ENCODE results near the gene MINK1. TPM values are rescaled to one million over a fixed set of nuclear protein-coding genes. Genes with fewer than 3 reads are reported as not detected.

MINK1 gene
- polyA plus RNA-seq, result 10 to 100 TPM; 25.8 to 52.9 (median 30.0) TPM

DNA sequence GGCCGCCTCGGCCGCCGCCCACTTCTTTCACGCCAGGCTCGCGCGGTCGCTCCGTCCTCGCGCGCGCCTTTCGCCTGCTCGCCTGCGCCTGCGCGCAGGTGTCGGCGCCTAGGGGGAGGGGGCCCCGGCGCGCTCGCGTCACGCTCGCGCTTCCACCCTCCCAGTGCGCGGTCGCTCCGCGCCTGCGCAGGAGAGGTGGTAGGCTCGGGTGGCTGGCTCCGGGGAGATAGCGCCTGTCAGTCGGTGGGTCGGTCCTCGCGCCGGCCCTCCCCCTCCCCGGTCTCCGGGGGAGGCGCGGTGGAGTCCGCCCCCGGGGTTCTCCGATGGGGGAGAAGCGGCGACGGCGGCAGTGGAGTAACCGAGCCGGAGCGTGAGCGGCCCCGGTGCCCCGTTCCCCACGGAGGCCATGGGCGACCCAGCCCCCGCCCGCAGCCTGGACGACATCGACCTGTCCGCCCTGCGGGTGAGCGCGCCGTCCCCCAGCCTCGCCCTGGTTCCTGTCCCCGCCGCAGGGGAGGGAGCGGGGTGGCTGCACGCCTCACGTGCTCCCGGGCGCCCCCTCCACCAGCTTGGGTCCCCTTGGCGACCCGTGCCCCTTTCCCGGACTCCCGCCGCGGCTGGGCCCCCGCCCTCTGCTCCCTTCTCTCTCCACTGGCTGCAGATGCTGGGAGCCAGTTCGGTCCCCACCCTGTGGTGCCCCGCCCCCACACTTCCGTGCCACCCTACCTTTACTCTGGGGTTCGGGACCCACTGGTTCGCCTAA lies at the start of gene MINK1:
Gene MINK1, plus strand, starts transcription at position 163 of the 763 bp plus-strand sequence. Its CDS starts 244 bp downstream, at position 407.
- 0 to 1% (median 0%) methylated on average over 66 to 84 of the region's 91 CpGs for WGBS, 3 donors
- H3K27ac ChIP-seq (ENCODE audit: low read depth, low read length), result no peak within 1 kb of the TSS

DNA sequence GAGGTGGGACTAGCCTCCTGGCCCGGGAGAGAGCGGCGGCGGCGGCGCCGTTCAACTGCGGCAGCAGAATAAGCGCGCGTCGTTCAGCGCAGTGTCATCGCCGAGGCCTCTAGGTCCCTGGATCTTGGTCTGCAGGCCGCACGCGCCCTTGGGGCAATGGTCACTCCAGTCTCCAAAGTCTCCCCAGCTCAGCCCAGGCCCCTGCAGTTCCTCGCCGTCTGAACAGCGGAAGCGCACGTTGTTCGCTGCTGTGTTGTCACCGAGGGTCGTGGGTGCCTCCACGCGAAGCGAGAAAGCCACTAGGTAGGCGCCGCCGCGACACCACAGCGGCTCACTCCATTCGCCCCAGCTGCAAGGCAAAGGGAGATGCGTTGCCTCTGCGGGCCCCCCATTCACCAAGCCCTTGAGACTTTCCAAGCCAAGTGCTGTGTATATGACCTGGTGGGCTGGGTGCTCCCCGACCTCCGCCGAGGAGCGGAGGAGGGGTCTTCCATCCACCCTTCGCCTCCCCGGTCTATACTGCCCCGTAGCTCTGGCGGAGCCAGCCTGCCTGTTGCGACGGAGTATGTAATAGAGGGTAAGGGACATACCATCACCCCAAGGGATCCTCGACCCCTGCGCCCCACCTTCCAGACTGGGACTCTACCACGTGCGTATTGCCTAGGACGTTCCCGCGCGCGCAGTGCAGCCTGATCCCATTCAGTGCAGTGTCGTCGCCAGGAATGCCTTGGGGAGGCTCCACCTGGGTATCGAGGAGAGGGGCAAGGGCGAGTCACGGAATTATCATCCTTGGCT lies 47.6 kb upstream of the MINK1 start:
- H3K27ac ChIP-seq (ENCODE audit: low read depth, low read length), result no peak overlapping the region
- WGBS, 3 donors, result 11 to 13% (median 12%) methylated on average over 61 of the region's 61 CpGs

DNA sequence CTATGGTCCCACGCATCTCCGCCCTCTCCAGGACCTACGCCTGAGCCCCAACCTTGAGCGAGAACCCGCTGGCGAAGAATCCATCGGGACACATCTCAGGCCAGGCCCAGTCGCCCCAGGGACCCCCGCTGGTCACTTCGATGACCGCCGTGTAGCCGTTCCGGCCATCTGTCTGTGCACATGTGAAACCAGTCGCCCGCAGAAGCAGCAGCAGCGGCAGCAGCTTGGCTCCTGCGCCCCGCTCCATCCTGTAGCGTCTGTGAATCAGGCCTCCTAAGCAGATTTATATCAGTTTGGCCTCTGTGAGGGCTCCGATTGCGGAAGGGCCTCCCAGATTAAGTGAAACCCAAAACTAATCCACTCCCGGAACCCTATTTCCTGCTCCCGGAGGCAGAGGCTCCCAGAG lies 47.0 kb upstream of the MINK1 start, which contains the start of gene VMO1:
Gene VMO1, minus strand, starts transcription at position 259 of the 406 bp plus-strand sequence. Its CDS starts 12 bp downstream, at position 247.
- WGBS, 3 donors, result 4 to 8% (median 4%) methylated on average over 24 of the region's 24 CpGs
- no peak within 1 kb of the TSS for H3K27ac ChIP-seq (ENCODE audit: low read depth, low read length)

DNA sequence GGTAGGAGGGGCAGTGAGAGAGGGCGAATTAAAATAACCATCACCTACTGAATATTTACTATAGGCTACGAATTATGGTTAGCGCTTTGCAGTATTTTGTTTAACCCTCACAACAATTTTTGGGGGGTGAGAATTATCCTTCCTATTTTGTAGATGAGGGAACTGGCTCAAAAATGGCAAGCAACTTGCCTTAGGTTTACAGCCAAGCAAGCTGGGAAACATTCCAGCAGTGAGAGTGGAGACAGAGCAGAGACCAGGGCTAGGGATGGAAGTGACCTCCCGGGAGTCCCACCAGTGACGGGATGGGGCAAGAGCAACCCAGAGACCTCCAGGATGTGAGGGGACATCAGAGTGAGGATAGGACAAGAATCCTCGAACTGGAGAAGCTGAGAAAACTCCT lies 46.6 kb upstream of the MINK1 start:
- no peak overlapping the region for H3K27ac ChIP-seq (ENCODE audit: low read depth, low read length)
- WGBS, 3 donors, result 10 to 19% (median 10%) methylated on average over 6 of the region's 6 CpGs

DNA sequence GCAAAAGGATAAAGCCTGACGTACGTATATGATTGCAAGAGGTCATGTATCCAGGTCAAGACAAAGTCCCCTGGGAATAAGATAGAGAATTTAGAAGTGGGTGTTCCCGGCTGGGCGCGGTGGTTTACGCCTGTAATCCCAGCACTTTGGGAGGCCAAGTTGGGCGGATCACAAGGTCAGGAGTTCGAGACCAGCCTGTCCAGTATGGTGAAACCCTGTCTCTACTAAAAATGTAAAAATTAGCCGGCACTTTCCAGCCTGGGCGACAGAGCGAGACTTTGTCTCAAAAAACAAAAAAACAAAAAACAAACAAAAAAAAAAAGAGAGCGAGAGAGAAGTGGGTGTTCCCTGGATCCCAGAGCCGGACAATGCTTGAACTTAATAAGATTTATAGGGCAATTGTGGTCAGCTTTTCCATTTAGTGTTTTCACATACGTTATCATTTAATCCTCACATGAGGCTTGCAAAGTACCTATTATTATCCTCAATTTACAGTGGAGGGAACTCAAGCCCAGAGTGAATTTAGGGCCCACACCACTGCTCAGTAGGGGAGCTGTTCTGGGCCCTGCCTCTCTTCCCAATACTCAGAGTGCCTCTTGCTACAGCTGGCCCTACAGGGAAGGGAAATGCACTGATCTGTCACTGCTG lies 44.9 kb upstream of the MINK1 start:
- H3K27ac ChIP-seq (ENCODE audit: low read depth, low read length), result no peak overlapping the region
- 76 to 85% (median 78%) methylated on average over 14 of the region's 14 CpGs for WGBS, 3 donors

DNA sequence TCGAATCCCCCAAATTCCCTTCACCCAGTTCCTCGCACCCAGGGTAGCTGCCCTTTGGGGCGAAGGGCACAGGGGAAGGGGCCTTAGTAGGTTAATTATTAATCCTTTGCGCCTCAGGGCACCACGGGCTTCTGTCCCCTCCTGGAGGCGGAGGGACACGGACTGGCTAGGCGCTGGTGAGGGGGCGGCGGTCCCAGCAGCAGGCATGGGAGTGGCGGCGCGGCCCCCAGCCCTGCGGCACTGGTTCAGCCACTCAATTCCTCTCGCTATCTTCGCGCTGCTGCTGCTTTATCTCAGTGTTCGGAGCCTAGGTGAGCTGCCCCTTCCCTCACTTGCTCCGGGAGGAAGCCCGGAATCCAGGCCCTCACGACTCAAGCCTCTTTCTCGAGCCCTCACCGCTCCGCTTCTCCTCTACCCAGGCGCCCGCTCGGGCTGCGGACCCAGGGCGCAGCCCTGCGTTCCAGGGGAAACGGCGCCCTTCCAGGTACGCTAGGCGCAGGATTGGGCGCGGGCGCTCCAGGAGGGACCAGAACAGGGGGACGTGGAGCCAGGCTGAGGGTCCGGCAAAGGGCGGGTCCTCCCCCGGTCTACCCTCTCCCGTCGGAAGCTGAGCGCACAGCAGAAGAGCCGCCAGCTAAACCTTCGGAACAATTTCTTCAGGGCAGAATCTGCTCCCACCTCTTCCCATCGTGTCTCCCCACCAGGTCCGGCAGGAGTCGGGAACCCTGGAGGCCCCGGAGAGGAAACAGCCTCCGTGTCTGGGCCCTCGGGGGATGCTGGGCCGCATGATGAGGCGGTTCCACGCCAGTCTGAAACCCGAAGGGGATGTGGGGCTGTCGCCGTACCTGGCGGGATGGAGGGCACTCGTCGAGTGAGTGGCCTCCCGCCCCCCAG lies 44.1 kb upstream of the MINK1 start, which contains the start of gene GLTPD2:
Gene GLTPD2, plus strand, starts transcription at position 158 of the 894 bp plus-strand sequence. Its CDS starts 48 bp downstream, at position 206.
- 25 to 45% (median 37%) methylated on average over 62 of the region's 62 CpGs for WGBS, 3 donors
- peak within 1 kb of the TSS; percentile 68 for H3K27ac ChIP-seq (ENCODE audit: low read depth, low read length)

DNA sequence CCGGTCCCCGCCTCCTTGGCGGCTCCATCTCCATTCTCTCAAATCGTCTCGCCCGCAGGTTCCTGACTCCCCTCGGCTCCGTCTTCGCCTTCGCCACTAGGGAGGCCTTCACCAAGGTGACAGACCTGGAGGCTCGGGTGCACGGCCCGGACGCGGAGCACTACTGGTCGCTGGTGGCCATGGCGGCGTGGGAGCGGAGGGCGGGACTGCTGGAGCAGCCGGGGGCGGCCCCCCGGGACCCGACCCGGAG lies 43.5 kb upstream of the MINK1 start:
- peak overlapping the region; percentile 68 for H3K27ac ChIP-seq (ENCODE audit: low read depth, low read length)
- WGBS, 3 donors, result 0% methylated on average over 23 to 25 of the region's 25 CpGs

DNA sequence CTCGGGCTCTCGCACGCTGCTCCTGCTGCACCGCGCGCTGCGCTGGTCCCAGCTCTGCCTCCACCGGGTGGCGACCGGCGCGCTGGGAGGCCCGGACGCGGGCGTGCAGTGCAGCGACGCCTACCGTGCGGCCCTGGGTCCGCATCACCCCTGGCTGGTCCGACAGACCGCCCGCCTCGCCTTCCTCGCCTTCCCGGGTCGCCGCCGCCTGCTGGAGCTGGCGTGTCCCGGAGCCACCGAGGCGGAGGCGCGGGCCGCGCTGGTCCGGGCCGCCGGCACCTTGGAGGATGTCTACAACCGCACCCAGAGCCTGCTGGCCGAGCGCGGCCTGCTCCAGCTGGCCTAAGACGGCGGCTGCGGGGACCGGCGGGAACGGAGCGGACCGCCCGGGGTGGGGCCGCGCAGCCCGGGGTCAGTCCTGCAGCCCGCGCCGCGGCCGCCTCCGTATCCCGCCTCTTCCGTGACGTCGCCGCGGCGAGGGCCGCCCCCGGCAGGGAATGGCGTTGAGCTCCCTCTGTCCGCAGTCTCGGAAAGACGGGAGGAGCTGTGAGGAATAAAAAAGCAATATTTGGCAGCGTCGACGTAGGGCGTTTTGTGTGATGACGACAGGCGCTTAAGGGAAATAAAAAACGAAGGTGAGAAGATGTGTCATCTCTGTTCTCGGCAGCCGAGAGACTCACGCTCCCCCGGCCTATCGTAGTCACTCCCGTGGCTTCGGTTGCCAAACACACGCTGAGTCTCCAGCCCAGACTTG lies 43.0 kb upstream of the MINK1 start:
- 0% methylated on average over 61 to 91 of the region's 91 CpGs for WGBS, 3 donors
- peak overlapping the region; percentile 68 for H3K27ac ChIP-seq (ENCODE audit: low read depth, low read length)

DNA sequence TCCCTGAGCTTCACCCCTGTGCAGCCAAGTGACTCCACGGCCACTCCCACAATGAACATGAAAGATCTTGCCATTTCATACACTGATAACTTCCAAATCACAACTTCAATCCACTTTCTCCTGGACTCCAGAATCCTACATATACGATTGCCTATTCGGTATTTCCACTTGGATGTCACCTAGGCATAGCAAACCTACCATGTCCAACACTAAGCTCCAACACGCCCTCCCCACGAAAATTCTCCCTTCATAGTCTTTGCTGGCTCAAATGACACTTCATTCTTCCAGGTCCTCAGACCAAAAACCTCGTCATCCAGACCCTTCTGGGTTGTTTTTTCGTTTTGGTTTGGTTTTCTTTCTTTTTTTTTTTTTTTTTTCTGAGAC lies 42.4 kb upstream of the MINK1 start:
- 30 to 57% (median 41%) methylated on average over 7 of the region's 7 CpGs for WGBS, 3 donors
- no peak overlapping the region for H3K27ac ChIP-seq (ENCODE audit: low read depth, low read length)

DNA sequence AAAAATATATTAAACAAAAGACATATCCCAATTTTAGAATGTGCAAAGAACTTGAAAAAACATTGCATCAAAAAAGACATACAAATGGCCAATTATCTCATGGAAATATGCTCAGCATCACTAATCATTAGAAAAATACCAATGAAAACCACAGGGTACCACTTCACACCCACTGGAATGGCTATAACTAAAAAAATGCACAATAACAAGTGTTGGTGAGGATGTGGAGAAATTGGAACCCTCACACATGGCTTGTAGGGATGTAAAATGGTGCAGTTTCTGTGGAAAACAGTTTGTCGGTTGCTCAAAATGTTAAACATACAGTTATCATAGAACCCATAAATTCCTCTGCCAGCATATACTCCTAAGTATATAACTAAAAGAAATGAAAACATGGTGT lies 38.0 kb upstream of the MINK1 start:
- no peak overlapping the region for H3K27ac ChIP-seq (ENCODE audit: low read depth, low read length)

DNA sequence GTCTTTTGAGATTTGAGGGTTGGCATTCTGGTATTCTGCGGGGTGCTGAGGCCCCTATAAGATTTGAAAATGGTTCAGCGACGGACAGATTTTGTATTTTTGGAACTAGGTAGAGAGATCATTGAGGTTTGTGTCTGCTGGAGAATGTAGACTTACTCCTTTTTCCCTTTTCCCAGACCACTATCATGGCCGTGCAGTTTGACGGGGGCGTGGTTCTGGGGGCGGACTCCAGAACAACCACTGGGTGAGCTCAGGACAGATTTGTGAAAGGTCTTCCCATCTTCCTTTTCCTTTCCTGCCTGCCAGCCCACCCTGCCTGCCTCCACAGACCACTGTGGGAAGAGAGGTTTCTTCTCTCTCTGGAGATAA lies 36.6 kb upstream of the MINK1 start:
- H3K27ac ChIP-seq (ENCODE audit: low read depth, low read length), result no peak overlapping the region
- WGBS, 3 donors, result 1 to 2% (median 1%) methylated on average over 7 of the region's 7 CpGs

More for the DNA sequence above, 38.0 kb upstream of the MINK1 start:
- 98 to 100% (median 100%) methylated on average over 1 of the region's 1 CpG for WGBS, 3 donors

DNA sequence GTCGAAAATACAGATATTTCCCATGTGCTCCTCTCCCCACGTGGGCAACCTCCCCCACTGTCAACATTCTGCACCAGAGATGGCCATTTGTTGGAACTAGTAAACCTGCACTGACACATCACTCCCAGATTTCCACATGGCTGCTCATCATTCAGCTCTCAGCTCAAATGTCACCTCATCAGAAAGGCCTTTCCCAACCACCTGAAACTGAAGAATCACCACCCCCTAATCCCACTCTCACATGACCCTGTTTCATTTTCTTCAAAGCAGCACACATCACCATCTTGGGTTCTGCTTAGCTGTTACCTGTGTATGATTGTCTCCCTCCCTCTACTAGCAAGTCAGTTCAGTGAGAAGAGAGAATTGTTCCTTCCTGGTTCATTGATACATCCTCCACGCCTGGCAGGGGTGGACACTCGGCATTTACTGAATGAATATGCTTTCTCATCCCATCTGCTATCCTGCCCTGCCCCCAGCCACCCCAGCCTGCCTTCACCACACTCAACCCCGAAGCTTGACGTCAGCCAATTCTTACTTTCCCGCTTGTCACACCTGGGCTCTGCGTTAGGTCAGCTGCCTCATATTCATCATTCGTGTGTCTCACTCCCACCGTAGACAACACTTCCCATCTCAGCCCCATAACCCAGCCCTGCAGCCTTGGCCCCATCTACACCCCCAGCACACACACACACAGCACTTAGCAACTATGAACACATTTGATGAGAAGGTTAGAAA lies 32.5 kb upstream of the MINK1 start:
- 76 to 86% (median 77%) methylated on average over 10 of the region's 10 CpGs for WGBS, 3 donors

DNA sequence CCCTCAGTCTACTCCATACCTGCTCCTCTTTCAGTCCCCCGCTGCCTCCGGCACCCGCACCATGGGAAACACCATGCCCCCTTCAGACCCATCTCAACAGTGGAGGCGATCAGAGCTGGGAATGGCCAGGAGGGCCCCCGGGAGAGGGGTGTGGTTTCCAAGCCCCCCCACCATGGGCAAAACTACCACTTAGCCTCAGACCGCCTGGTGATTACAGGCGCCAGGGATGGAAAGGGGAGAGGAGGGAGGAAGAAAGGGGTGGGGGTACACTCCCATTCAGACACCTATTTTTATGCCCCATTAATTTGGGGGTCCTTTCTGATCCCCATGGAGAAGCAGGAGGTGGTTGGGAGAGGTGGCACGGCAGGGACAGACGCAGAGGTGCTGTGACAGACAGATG lies 30.9 kb upstream of the MINK1 start, which contains the start of gene C17orf114:
Gene C17orf114, minus strand, starts transcription at position 101 of the 400 bp plus-strand sequence.
- 77 to 90% (median 83%) methylated on average over 9 of the region's 9 CpGs for WGBS, 3 donors
- no peak within 1 kb of the TSS for H3K27ac ChIP-seq (ENCODE audit: low read depth, low read length)

More for the DNA sequence above, 32.5 kb upstream of the MINK1 start:
- H3K27ac ChIP-seq (ENCODE audit: low read depth, low read length), result no peak overlapping the region

DNA sequence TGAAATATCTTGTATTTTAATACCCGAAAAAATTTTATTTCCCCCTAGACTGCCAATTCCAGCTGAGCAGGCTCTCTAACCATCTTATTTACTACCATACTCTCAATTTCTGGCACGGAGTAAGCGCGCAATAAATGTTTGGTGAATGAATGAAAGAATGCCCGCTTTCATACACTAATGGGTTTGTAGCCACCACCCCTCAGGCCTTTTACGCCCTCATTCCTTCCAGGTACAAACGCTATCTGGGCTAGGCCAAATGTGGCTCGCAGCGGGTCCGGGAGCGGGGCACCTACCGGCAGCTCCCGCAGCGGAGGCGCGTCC lies 26.7 kb upstream of the MINK1 start:
- WGBS, 3 donors, result 3% methylated on average over 16 of the region's 16 CpGs

DNA sequence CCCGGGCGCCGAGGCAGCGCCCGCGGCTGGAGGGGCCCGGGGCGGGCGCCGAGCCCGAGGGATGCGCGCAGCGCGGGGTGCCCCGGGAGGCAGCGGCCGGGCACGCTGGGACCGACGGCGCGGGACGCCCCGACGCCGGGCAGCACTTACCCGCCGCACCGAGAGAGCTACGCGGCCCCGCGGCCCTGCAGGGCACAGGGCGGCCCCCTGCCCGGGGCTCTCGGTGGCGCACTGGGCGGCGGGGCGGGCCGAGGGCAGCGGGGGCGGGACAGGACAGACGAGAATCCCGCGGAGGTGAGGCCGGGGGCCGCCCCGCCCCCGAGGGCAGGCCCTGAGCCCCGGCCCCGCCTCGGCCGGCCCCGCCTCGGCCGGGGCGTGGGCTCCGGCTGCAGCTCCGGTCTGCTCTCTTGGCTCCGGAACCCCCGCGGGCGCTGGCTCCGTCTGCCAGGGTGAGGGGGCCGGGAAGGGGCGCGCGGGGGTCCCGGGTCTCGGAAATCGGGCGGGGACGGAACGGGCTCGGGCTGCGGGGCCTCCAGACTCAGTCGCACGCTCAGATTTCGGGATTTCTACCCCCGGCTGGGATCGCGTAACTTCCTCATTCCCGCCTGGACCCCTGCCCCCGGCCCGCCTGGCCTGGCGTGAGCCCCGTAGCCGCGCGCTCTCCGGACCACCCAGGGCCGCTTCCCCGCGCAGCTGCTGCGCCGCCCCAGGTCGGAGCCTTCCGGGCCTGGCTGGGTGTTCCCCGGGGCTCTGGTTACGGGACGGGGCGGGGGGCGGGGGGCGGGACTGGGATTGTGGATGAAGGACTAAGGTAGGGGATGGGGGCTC lies 26.1 kb upstream of the MINK1 start, which contains the start of gene PLD2:
Gene PLD2, plus strand, starts transcription at position 376 of the 828 bp plus-strand sequence. CDS start 621 bp downstream, outside the sequence.
- no peak within 1 kb of the TSS for H3K27ac ChIP-seq (ENCODE audit: low read depth, low read length)
- WGBS, 3 donors, result 1% methylated on average over 53 to 106 of the region's 106 CpGs

More for the DNA sequence above, 26.7 kb upstream of the MINK1 start:
- no peak overlapping the region for H3K27ac ChIP-seq (ENCODE audit: low read depth, low read length)
